LNCAP (cell line): ENCODE data around the gene SLC12A8.

Source experiments
- CTCF ChIP-seq: fragments of 450-650 bp; IDR thresholded peaks from 2 replicates; pipeline ENCODE4 v1.5.1; 2017; ENCODE audit warnings: mild to moderate bottlenecking

Gene SLC12A8

GRCh38 chr3:125246237-125246636, 33.7 kb upstream of the SLC12A8 start:
- no peak for TF ChIP-seq CTCF

- TF ChIP-seq CTCF: no peak
These were observed 33.0 kb upstream of the SLC12A8 start for GRCh38 chr3:125245521-125245920.

- TF ChIP-seq CTCF: no peak
These were observed 27.9 kb upstream of the SLC12A8 start for GRCh38 chr3:125240496-125240895.

- TF ChIP-seq CTCF: no peak
These were observed 26.7 kb upstream of the SLC12A8 start for GRCh38 chr3:125239266-125239665.

GRCh38 chr3:125238759-125239158, 26.2 kb upstream of the SLC12A8 start:
- TF ChIP-seq CTCF: no peak

- TF ChIP-seq CTCF: no peak
These were observed 23.9 kb upstream of the SLC12A8 start for GRCh38 chr3:125236331-125236903.

GRCh38 chr3:125234831-125235230, 22.3 kb upstream of the SLC12A8 start:
- TF ChIP-seq CTCF: no peak

- no peak for TF ChIP-seq CTCF
These were observed 19.9 kb upstream of the SLC12A8 start for GRCh38 chr3:125232401-125232800.
